ENCODE measurements around the gene SLCO2B1. TPM values are rescaled to one million over a fixed set of nuclear protein-coding genes. Genes with fewer than 3 reads are reported as not detected.

SLCO2B1 gene
- total and polyA plus RNA-seq, 2 experiments from 2014 or later, result not detected

GRCh38 chr11:75239531-75240290 lies 88.8 kb downstream of the SLCO2B1 start:
- Histone ChIP-seq H3K9me2 (ENCODE audit: insufficient read depth) (no peaks in the 10 kb centered on the region), H4K20me1 (ENCODE audit: insufficient read depth) (no peaks in the 10 kb centered on the region), H3K9ac (no peak overlapping the region), H3K27me3 (replicated peaks; ENCODE audit: insufficient read depth) (peaks cover 37% of the 10 kb centered on the region), H3K4me3 (no peak overlapping the region), H3K36me3 (ENCODE audit: low read depth) (no peaks in the 10 kb centered on the region), H3K79me2 (ENCODE audit: insufficient read depth) (no peaks in the 10 kb centered on the region), H3K9me3 (ENCODE audit: low read depth) (no peaks in the 10 kb centered on the region), H3F3A (ENCODE audit: insufficient read depth) (no peaks in the 10 kb centered on the region), H2AFZ (no peak overlapping the region), H3K27ac (no peak overlapping the region), H3K4me1 (ENCODE audit: insufficient read depth) (no peaks in the 10 kb centered on the region), H3K4me2 (ENCODE audit: unreplicated experiment) (no peak overlapping the region)
- no peak for TF ChIP-seq EZH2phosphoT487 (IDR thresholded peaks at IDR 0.05; ENCODE audit: insufficient read depth, low read depth)
- TF ChIP-seq EZH2 (IDR thresholded peaks at IDR 0.05; ENCODE audit: insufficient read depth, poor library complexity, severe bottlenecking), result no peak
- whole genome bisulfite sequencing, 2 experiments (ENCODE audit: low coverage in 1 of 2, low lambda C conversion rate in 2 of 2, missing lambda C conversion rate in 2 of 2), result 43 to 48% methylated on average over 10 of the region's 10 CpGs
- in situ Hi-C loops (cut with MboI), result loop anchor here (10.0 kb wide), 1 partner anchor 105 kb away; no protein-coding TSS in a partner anchor
- DNase-seq, result no peak

GRCh38 chr11:75240311-75241035 lies 89.6 kb downstream of the SLCO2B1 start, which contains the start of gene TPBGL:
Gene TPBGL (plus strand): TSS chr11:75240774. CDS start chr11:75241050, 276 bp downstream.
- peak; percentile 5 for DNase-seq
- H3K9ac ChIP-seq, result no peak within 1 kb of the TSS
- no peaks in the 10 kb centered on the region for H3K36me3 ChIP-seq (ENCODE audit: low read depth)
- no peaks in the 10 kb centered on the region for H3K79me2 ChIP-seq (ENCODE audit: insufficient read depth)
- H3K4me1 ChIP-seq (ENCODE audit: insufficient read depth), result no peaks in the 10 kb centered on the region
- no peaks in the 10 kb centered on the region for H3K9me3 ChIP-seq (ENCODE audit: low read depth)
- H3F3A ChIP-seq (ENCODE audit: insufficient read depth), result no peaks in the 10 kb centered on the region
- TF ChIP-seq EZH2phosphoT487 (IDR thresholded peaks at IDR 0.05; ENCODE audit: insufficient read depth, low read depth) (no peak), EZH2 (IDR thresholded peaks at IDR 0.05; ENCODE audit: insufficient read depth, poor library complexity, severe bottlenecking) (peak; percentile 92)
- peak within 1 kb of the TSS; percentile 35 for H3K4me2 ChIP-seq (ENCODE audit: unreplicated experiment)
- peak within 1 kb of the TSS; percentile 50; the same call in 1 of the 2 replicates for H2AFZ ChIP-seq
- peak within 1 kb of the TSS; percentile 65 for H3K4me3 ChIP-seq
- H3K27me3 ChIP-seq (replicated peaks; ENCODE audit: insufficient read depth), result peaks cover 44% of the 10 kb centered on the region
- 3 to 5% methylated on average over 21 to 33 of the region's 58 CpGs for WGBS, 2 experiments (ENCODE audit: low coverage in 1 of 2, low lambda C conversion rate in 2 of 2, missing lambda C conversion rate in 2 of 2)
- in situ Hi-C loops (cut with MboI), result loop anchor here (10.0 kb wide), 1 partner anchor 106 kb away; no protein-coding TSS in a partner anchor
- H3K9me2 ChIP-seq (ENCODE audit: insufficient read depth), result no peaks in the 10 kb centered on the region
- no peak within 1 kb of the TSS for H3K27ac ChIP-seq
- H4K20me1 ChIP-seq (ENCODE audit: insufficient read depth), result no peaks in the 10 kb centered on the region

DNA sequence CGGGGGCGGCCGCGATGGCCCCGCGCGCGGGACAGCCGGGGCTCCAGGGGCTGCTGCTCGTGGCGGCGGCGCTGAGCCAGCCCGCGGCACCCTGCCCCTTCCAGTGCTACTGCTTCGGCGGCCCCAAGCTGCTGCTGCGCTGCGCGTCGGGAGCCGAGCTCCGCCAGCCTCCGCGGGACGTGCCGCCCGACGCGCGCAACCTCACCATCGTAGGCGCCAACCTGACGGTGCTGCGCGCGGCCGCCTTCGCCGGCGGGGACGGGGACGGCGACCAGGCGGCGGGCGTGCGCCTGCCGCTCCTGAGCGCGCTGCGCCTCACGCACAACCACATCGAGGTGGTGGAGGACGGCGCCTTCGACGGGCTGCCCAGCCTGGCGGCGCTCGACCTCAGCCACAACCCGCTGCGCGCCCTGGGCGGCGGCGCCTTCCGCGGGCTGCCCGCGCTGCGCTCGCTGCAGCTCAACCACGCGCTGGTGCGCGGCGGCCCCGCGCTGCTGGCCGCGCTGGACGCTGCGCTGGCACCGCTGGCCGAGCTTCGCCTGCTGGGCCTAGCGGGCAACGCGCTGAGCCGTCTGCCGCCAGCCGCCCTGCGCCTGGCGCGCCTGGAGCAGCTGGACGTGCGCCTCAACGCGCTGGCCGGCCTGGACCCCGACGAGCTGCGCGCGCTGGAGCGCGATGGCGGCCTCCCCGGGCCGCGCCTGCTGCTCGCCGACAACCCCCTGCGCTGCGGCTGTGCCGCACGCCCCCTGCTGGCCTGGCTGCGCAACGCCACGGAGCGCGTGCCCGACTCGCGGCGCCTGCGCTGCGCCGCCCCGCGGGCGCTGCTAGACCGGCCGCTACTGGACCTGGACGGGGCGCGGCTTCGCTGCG lies 90.4 kb downstream of the SLCO2B1 start:
- DNase-seq, result peak; percentile 94
- H3K4me2 ChIP-seq (ENCODE audit: unreplicated experiment), result peak overlapping the region; percentile 57
- H4K20me1 ChIP-seq (ENCODE audit: insufficient read depth), result no peaks in the 10 kb centered on the region
- H3K9ac ChIP-seq, result no peak overlapping the region
- no peaks in the 10 kb centered on the region for H3K9me2 ChIP-seq (ENCODE audit: insufficient read depth)
- H3K79me2 ChIP-seq (ENCODE audit: insufficient read depth), result no peaks in the 10 kb centered on the region
- TF ChIP-seq EZH2phosphoT487 (IDR thresholded peaks at IDR 0.05; ENCODE audit: insufficient read depth, low read depth) (no peak), EZH2 (IDR thresholded peaks at IDR 0.05; ENCODE audit: insufficient read depth, poor library complexity, severe bottlenecking) (no peak)
- H3K27me3 ChIP-seq (replicated peaks; ENCODE audit: insufficient read depth), result peaks cover 49% of the 10 kb centered on the region
- H3K9me3 ChIP-seq (ENCODE audit: low read depth), result no peaks in the 10 kb centered on the region
- no peaks in the 10 kb centered on the region for H3F3A ChIP-seq (ENCODE audit: insufficient read depth)
- in situ Hi-C loops (cut with MboI), result loop anchor here (10.0 kb wide), 1 partner anchor 106 kb away; no protein-coding TSS in a partner anchor
- peak overlapping the region; percentile 65 for H3K4me3 ChIP-seq
- no peaks in the 10 kb centered on the region for H3K36me3 ChIP-seq (ENCODE audit: low read depth)
- H3K27ac ChIP-seq, result no peak overlapping the region
- H3K4me1 ChIP-seq (ENCODE audit: insufficient read depth), result no peaks in the 10 kb centered on the region
- WGBS, 2 experiments (ENCODE audit: low coverage in 1 of 2, low lambda C conversion rate in 2 of 2, missing lambda C conversion rate in 2 of 2), result 2% methylated on average over 72 to 107 of the region's 140 CpGs
- peak overlapping the region; percentile 61; the same call in 1 of the 2 replicates for H2AFZ ChIP-seq
